WI38 (cell line): Measurements from ENCODE around the gene MAD1L1.

Experiments
- H3K4me3 ChIP-seq: 2 replicates; pipeline ENCODE4 v1.5.1; 2011; ENCODE audit warnings: low read depth, mild to moderate bottlenecking, control low read depth, low read length
- CTCF ChIP-seq: IDR thresholded peaks from 2 replicates; pipeline ENCODE4 v1.5.1; 2012; ENCODE audit warnings: low read depth, mild to moderate bottlenecking, control low read depth, low read length

Gene MAD1L1

GRCh38 chr7:2217206-2217605, 15.5 kb downstream of the MAD1L1 start:
- H3K4me3 ChIP-seq = no peak overlapping the region
- TF ChIP-seq CTCF = no peak

DNA sequence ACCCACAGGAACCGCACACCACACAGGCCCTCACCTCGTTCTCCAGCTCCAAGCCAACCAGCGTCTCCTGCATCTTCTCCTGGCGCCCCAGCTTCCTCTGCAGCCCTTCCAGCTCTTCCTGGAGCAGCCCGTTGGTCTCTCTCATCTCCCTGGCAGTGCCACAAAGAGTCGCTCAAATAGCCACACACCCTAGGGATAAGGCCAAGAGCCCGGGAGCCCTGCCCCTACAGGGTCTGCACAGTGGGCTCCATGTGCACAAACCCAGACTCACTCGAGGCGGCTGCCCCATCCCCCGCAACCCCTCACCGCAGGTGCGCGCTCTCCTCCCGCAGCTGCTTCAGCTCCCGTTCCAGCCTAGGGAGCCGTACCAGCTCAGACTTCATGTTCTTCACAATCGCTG, 16.9 kb downstream of the MAD1L1 start:
- TF ChIP-seq CTCF = no peak
- H3K4me3 ChIP-seq = no peak overlapping the region

DNA sequence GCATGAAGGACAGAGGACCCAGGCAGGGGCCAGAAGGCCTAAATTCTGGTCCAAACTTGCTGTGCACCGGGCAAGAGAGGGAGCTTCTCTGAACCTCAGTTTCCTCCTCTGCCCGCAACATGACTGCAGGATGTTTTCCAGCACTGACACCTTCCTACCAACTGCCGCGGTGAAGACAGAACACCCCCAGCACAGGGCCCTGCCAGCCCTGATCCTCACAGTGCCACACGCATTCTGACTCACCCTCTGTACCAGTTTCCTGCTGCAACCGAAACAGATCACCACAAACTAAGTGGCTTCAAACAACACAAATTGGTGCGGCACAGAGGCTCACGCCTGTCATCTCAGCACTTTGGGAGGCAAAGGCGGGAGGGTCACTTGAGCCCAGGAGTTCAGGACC, 18.1 kb downstream of the MAD1L1 start:
- TF ChIP-seq CTCF = no peak
- H3K4me3 ChIP-seq = no peak overlapping the region

GRCh38 chr7:2213551-2214215, 19.1 kb downstream of the MAD1L1 start:
- no peak overlapping the region for H3K4me3 ChIP-seq
- no peak for TF ChIP-seq CTCF

- TF ChIP-seq CTCF = no peak
Observed at GRCh38 chr7:2212906-2213305, 19.8 kb downstream of the MAD1L1 start.

DNA sequence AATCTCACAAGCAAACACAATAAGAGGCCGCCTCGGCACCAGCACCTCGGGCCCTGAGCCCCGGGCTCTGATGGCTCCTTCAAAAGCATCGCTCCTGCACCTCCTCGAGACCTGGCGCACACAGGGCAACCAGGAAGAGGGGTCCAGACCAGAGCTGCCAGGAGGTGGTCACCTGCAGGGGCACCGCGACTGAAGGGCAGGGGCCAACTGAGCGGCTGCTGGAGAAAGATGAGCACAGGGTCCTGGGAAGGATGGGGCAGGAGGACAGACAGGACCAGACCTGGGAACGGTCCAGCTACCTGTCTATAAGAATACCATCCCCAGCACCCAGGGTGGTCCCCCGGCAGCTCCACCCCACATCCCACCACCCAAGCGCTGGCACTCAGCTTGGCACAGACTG, 20.8 kb downstream of the MAD1L1 start:
- no peak for TF ChIP-seq CTCF
- no peak overlapping the region for H3K4me3 ChIP-seq

More at GRCh38 chr7:2212906-2213305, 19.8 kb downstream of the MAD1L1 start:
- no peak overlapping the region for H3K4me3 ChIP-seq

DNA sequence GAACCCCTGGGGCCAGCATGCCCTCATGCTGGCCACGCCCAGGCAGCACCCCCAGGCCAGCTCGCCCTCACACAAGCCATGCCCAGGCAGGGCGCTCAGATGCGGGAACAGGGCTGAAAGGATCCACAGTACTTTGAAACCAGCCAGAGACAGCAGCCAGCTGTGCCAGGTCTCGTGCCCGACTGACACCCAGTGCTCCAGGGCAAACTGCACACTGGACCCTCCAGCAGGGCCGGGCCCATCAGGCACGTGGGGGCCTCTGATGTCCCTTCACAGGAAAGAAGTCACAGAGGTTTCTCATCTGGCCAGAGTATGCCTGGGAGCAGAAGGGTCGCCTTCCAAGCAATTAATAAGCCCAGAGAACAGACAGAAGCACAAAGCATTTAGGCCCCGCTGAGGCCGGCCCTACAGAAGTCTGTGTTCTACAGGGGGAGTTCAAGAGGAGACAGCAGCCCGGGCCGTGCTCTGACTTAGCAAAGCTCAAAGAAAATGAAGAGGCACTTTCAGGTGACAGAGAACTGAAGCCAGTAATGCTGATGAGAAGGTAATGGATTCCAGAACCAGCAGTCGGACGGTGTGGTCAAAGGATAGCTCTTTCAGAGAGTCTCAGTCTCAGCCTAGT, 21.4 kb downstream of the MAD1L1 start:
- TF ChIP-seq CTCF = no peak
- H3K4me3 ChIP-seq = no peak overlapping the region
